H1 (cell line): ENCODE measurements around the gene OR1L8. TPM values are rescaled to one million over a fixed set of nuclear protein-coding genes. Genes with fewer than 3 reads are reported as not detected.

Experiments
- CTCF ChIA-PET: fragments of 300-600 bp; sonication (Branson Sonifier 250); formaldehyde crosslinking; loops from one replicate; lab custom pipeline; 2021; ENCODE audit not compliant: partially characterized antibody; lab: Charles Lee
- POLR2A ChIA-PET: fragments of 300-600 bp; sonication (Branson Sonifier 250); formaldehyde crosslinking; loops from one replicate; lab custom pipeline; 2021; ENCODE audit warnings: inconsistent platforms; ENCODE audit not compliant: partially characterized antibody; lab: Charles Lee
- DNase-seq, 2 experiments: peaks; one replicate each; pipeline versions ENCODE4 v3.0.0 to v3.0.0-alpha.2; 2010 to 2022; ENCODE audit warnings: low spot score in 2 of 2, low read depth in 1 of 2, mixed read lengths in 1 of 2
- FAIRE-seq: peaks from 2 replicates; lab custom pipeline; 2011; peaks lifted over from hg19 to GRCh38; lab: Jason Lieb, UNC
- H2AFZ ChIP-seq: 2 replicates; pipeline ENCODE4 v1.8.1; 2012; ENCODE audit warnings: low read length, inconsistent platforms
- H2AK5ac ChIP-seq: 2 replicates; pipeline ENCODE4 v1.6.1; 2013; ENCODE audit warnings: low read depth, low read length
- H2BK120ac ChIP-seq: replicated peaks from 2 replicates; pipeline ENCODE3; 2013; ENCODE audit warnings: low read depth, low read length, inconsistent platforms
- H2BK12ac ChIP-seq: 2 replicates; pipeline ENCODE4 v1.6.1; 2013; ENCODE audit warnings: low read depth, low read length
- H2BK15ac ChIP-seq: 2 replicates; pipeline ENCODE4 v1.6.1; 2013; ENCODE audit warnings: low read length
- H2BK20ac ChIP-seq: 2 replicates; pipeline ENCODE4 v1.6.1; 2013; ENCODE audit warnings: low read length
- H2BK5ac ChIP-seq: 2 replicates; pipeline ENCODE4 v1.6.1; 2013; ENCODE audit warnings: low read depth, low read length
- H3K14ac ChIP-seq: 2 replicates; pipeline ENCODE4 v1.6.1; 2013; ENCODE audit warnings: inconsistent platforms; ENCODE audit not compliant: insufficient read length
- H3K18ac ChIP-seq: 2 replicates; pipeline ENCODE4 v1.6.1; 2013; ENCODE audit warnings: low read length; ENCODE audit errors: extremely low read depth
- H3K23ac ChIP-seq: 2 replicates; pipeline ENCODE4 v1.6.1; 2013; ENCODE audit warnings: inconsistent platforms; ENCODE audit not compliant: insufficient read length
- H3K23me2 ChIP-seq: 2 replicates; pipeline ENCODE4 v1.6.1; 2013; ENCODE audit warnings: low read depth, low read length
- H3K27ac ChIP-seq: 2 replicates; pipeline ENCODE4 v1.6.1; 2011; ENCODE audit warnings: low read depth, low read length, inconsistent platforms
- H3K27me3 ChIP-seq, 4 experiments: replicated peaks in 1 of 4; 1 replicate in 1 of 4; 2 replicates in 3 of 4; pipeline versions ENCODE4 v1.6.1 to v1.8.1; 2011 to 2013; ENCODE audit warnings: low read length in 3 of 4, mild to moderate bottlenecking in 3 of 4, inconsistent platforms in 2 of 4, mixed read lengths in 2 of 4, moderate library complexity in 1 of 4; ENCODE audit not compliant: control insufficient read depth in 3 of 4, insufficient read depth in 3 of 4; ENCODE audit errors: extremely low read depth in 1 of 4
- H3K36me3 ChIP-seq, 4 experiments: 2 replicates each; pipeline versions ENCODE4 v1.6.1 to v1.8.1; 2011 to 2013; ENCODE audit warnings: mild to moderate bottlenecking in 4 of 4, low read length in 3 of 4, moderate library complexity in 2 of 4, control low read depth in 1 of 4, inconsistent platforms in 1 of 4; ENCODE audit not compliant: insufficient read depth in 4 of 4, control insufficient read depth in 2 of 4
- H3K4ac ChIP-seq: replicated peaks from 2 replicates; pipeline ENCODE3; 2013; ENCODE audit warnings: low read length, low read depth, mixed read lengths, inconsistent platforms; ENCODE audit not compliant: insufficient read length
- H3K4me1 ChIP-seq, 4 experiments: replicated peaks in 1 of 4; 1 replicate in 1 of 4; 2 replicates in 3 of 4; pipeline versions ENCODE4 v1.6.1 to v1.8.1; 2011 to 2013; ENCODE audit warnings: low read length in 3 of 4, inconsistent platforms in 2 of 4, mixed read lengths in 1 of 4; ENCODE audit not compliant: insufficient read depth in 4 of 4, control insufficient read depth in 3 of 4
- H3K4me2 ChIP-seq, 2 experiments: 2 replicates each; pipeline versions ENCODE4 v1.6.1 to v1.8.1; 2011 to 2013; ENCODE audit warnings: low read depth in 2 of 2, low read length in 2 of 2, control low read depth in 1 of 2, inconsistent platforms in 1 of 2, mild to moderate bottlenecking in 1 of 2; ENCODE audit not compliant: insufficient read depth in 1 of 2
- H3K4me3 ChIP-seq, 4 experiments: fragments of 200-600, 300-600 bp in 1 of 4; sonication (generic), shearing (Covaris generic), sonication (Bioruptor Twin) in 1 of 4; 2 replicates each; pipeline versions ENCODE4 v1.5.1 to v1.8.1; 2011 to 2016; ENCODE audit warnings: low read length in 4 of 4, low read depth in 3 of 4, control low read depth in 2 of 4, inconsistent platforms in 2 of 4, mild to moderate bottlenecking in 2 of 4, mixed read lengths in 1 of 4, moderate library complexity in 1 of 4; ENCODE audit not compliant: insufficient read depth in 2 of 4; ENCODE audit errors: extremely low read depth in 1 of 4
- H3K56ac ChIP-seq: replicated peaks from 2 replicates; pipeline ENCODE3; 2013; ENCODE audit warnings: low read depth, mild to moderate bottlenecking, mixed read lengths, low read length, inconsistent platforms; ENCODE audit not compliant: insufficient read length
- H3K79me1 ChIP-seq: 2 replicates; pipeline ENCODE4 v1.6.1; 2013; ENCODE audit warnings: low read depth, low read length, control low read depth
- H3K79me2 ChIP-seq, 2 experiments: 2 replicates each; pipeline versions ENCODE4 v1.6.1 to v1.8.1; 2012 to 2013; ENCODE audit warnings: low read length in 2 of 2, mild to moderate bottlenecking in 2 of 2, inconsistent platforms in 1 of 2; ENCODE audit not compliant: insufficient read depth in 2 of 2, control insufficient read depth in 1 of 2
- H3K9ac ChIP-seq, 4 experiments: replicated peaks in 1 of 4; 1 replicate in 1 of 4; 2 replicates in 3 of 4; pipeline versions ENCODE4 v1.6.1 to v1.8.1; 2011 to 2013; ENCODE audit warnings: low read depth in 3 of 4, low read length in 3 of 4, control low read depth in 2 of 4, mild to moderate bottlenecking in 2 of 4, moderate library complexity in 2 of 4, inconsistent platforms in 1 of 4; ENCODE audit errors: extremely low read depth in 1 of 4
- H3K9me3 ChIP-seq, 2 experiments: 2 replicates each; pipeline versions ENCODE4 v1.6.1 to v1.8.1; 2012 to 2013; ENCODE audit warnings: mild to moderate bottlenecking in 2 of 2, moderate library complexity in 2 of 2, control low read depth in 1 of 2, inconsistent platforms in 1 of 2, low read depth in 1 of 2, low read length in 1 of 2, mixed read lengths in 1 of 2; ENCODE audit not compliant: insufficient read depth in 2 of 2
- H4K20me1 ChIP-seq, 2 experiments: replicated peaks in 1 of 2; 2 replicates each; pipeline versions ENCODE3 to v1.8.1; 2011 to 2013; ENCODE audit warnings: inconsistent platforms in 2 of 2, low read length in 2 of 2, mild to moderate bottlenecking in 1 of 2; ENCODE audit not compliant: insufficient read depth in 2 of 2, control insufficient read depth in 1 of 2
- H4K5ac ChIP-seq: 2 replicates; pipeline ENCODE4 v1.6.1; 2013; ENCODE audit warnings: low read length, low read depth, mixed read lengths, inconsistent platforms; ENCODE audit not compliant: insufficient read length
- H4K8ac ChIP-seq: 2 replicates; pipeline ENCODE4 v1.8.0; 2013; ENCODE audit warnings: mild to moderate bottlenecking, moderate library complexity, low read length, inconsistent platforms; ENCODE audit not compliant: insufficient read depth; ENCODE audit errors: extremely low read depth
- H4K91ac ChIP-seq: replicated peaks from 2 replicates; pipeline ENCODE3; 2013; ENCODE audit warnings: low read length, mixed read lengths, inconsistent platforms; ENCODE audit not compliant: insufficient read length
- ASH2L ChIP-seq: fragments of 200-600, 300-600 bp; sonication (generic); IDR thresholded peaks from one replicate; pipeline ENCODE4 v1.7.1; 2017; ENCODE audit warnings: low read length
- BRCA1 ChIP-seq: IDR thresholded peaks from 2 replicates; pipeline ENCODE4 v1.6.1; 2012; ENCODE audit warnings: low read depth, low read length, improper control_type of control experiment
- CBX8 ChIP-seq: fragments of 300-800, 300-1000 bp; sonication (generic); IDR thresholded peaks from 2 replicates; pipeline ENCODE4 v1.7.1; 2016; ENCODE audit warnings: low read depth, low read length, borderline replicate concordance
- EGR1 ChIP-seq: IDR thresholded peaks from 2 replicates; pipeline ENCODE4 v1.6.1; 2011; ENCODE audit warnings: low read depth, low read length, borderline replicate concordance
- EZH2 ChIP-seq: fragments of 200-600 bp; sonication (generic); IDR thresholded peaks from 2 replicates; pipeline ENCODE4 v1.7.1; 2012; ENCODE audit warnings: low read depth, mild to moderate bottlenecking, moderate library complexity, low read length, inconsistent platforms; ENCODE audit not compliant: severe bottlenecking
- PHF8 ChIP-seq: fragments of 200-600 bp; sonication (generic); conservative IDR thresholded peaks from 2 replicates; pipeline ENCODE4 v1.7.1; 2012; ENCODE audit warnings: low read depth, mild to moderate bottlenecking, inconsistent platforms, low read length, moderate library complexity
- POU5F1 ChIP-seq: IDR thresholded peaks from 2 replicates; pipeline ENCODE4 v1.6.1; 2011; ENCODE audit warnings: low read depth, mild to moderate bottlenecking, low read length, moderate library complexity
- RBBP5 ChIP-seq: IDR thresholded peaks from 2 replicates; pipeline ENCODE4 v1.7.1; 2012; ENCODE audit warnings: low read depth, mild to moderate bottlenecking, inconsistent platforms, low read length, moderate library complexity, borderline replicate concordance
- RNF2 ChIP-seq: fragments of 200-900, 300-1000 bp; sonication (generic); IDR thresholded peaks from 2 replicates; pipeline ENCODE4 v1.7.1; 2016; ENCODE audit warnings: borderline replicate concordance, low read depth, mild to moderate bottlenecking, antibody characterized with exemption, low read length; ENCODE audit not compliant: poor library complexity, severe bottlenecking; ENCODE audit errors: missing control alignments
- TAF1 ChIP-seq: IDR thresholded peaks from 2 replicates; pipeline ENCODE4 v1.6.1; 2011; ENCODE audit warnings: mild to moderate bottlenecking, low read depth, low read length
- TBP ChIP-seq: IDR thresholded peaks from 2 replicates; pipeline ENCODE4 v1.6.1; 2011; ENCODE audit warnings: low read depth, low read length, improper control_type of control experiment
- TEAD4 ChIP-seq: IDR thresholded peaks from 2 replicates; pipeline ENCODE4 v1.6.1; 2012; ENCODE audit warnings: low read depth, low read length, inconsistent platforms, mixed read lengths
- WGBS, 2 experiments: shearing (Covaris generic) in 1 of 2; methylation state at CpG; one replicate each; pipeline versions ENCODE4 v1.1.6 to v1.1.7; 2013 to 2015; ENCODE audit warnings: low lambda C conversion rate in 2 of 2, mixed read lengths in 2 of 2, inconsistent platforms in 1 of 2, low coverage in 1 of 2, missing lambda C conversion rate in 1 of 2; ENCODE audit not compliant: insufficient replicate concordance in 2 of 2, insufficient coverage in 1 of 2, insufficient read length in 1 of 2; ENCODE audit errors: extremely low coverage in 1 of 2, missing lambda C conversion rate in 1 of 2; 5-methylcytosine and 5-hydroxymethylcytosine counted together
- polyA plus RNA-seq, 7 experiments: library from polyadenylated mRNA; depleted of rRNA in 3 of 7; stranded (reverse) in 5 of 7; unstranded in 2 of 7; fragments of >200 nt in 5 of 7; fragments of 200-250 nt in 2 of 7; gene quantifications; 1 replicate in 5 of 7; 2 replicates in 1 of 7; 4 replicates in 1 of 7; pipeline versions ENCODE4 v1.2.1 to v1.2.3, GENCODE V29; 2011 to 2013; ENCODE audit warnings: missing spikeins in 2 of 7, mixed read lengths in 2 of 7
- total RNA-seq: library from RNA; stranded (reverse); fragmentation: NEBNext Ultra II Directional; extraction: Animal tissue kit (Norgen Biotek cat#: 25700); gene quantifications from 2 replicates; pipeline ENCODE4 v1.2.1, GENCODE V29; 2021
- TF ChIP-seq, protein P1 (sequence below): IDR thresholded peaks from 2 replicates; pipeline ENCODE4 v1.6.1; 2012; ENCODE audit warnings: low read length, inconsistent platforms

Gene OR1L8
- total and polyA plus RNA-seq, 2 of the 8 experiments (the other 6 are each of a cell fraction or from before 2014, with no cell fraction given) = not detected

GRCh38 chr9:122561446-122561845, 21.7 kb downstream of the OR1L8 start:
- Histone ChIP-seq H3K79me1 (no peaks in the 10 kb centered on the region), H3K4ac (no peak overlapping the region), H3K18ac (no peak overlapping the region), H3K27me3 (no peaks in the 10 kb centered on the region), H3K79me2 (no peaks in the 10 kb centered on the region), H3K9me3 (peaks cover 47 to 52% of the 10 kb centered on the region in 2 experiments), H2BK20ac (no peak overlapping the region), H3K14ac (no peak overlapping the region), H2AFZ (no peak overlapping the region), H2BK5ac (no peak overlapping the region), H4K8ac (no peak overlapping the region), H3K23ac (no peak overlapping the region), H3K23me2 (no peaks in the 10 kb centered on the region), H3K4me3 (no peak overlapping the region), H3K9ac (no peak overlapping the region), H2BK15ac (no peak overlapping the region), H2BK120ac (no peak overlapping the region), H2AK5ac (no peak overlapping the region), H4K91ac (no peak overlapping the region), H3K4me2 (no peak overlapping the region), H3K36me3 (no peaks in the 10 kb centered on the region), H3K4me1 (no peaks in the 10 kb centered on the region), H4K5ac (no peak overlapping the region), H4K20me1 (no peaks in the 10 kb centered on the region), H2BK12ac (no peak overlapping the region), H3K56ac (no peak overlapping the region), H3K27ac (no peak overlapping the region)
- ChIA-PET CTCF (no interaction called here), POLR2A (no interaction called here)
- FAIRE-seq (no peak), DNase-seq (no peak)
- 68% methylated on average over 4 of the region's 4 CpGs; no CpG with 5 or more reads in 1 of the 2 experiments for WGBS, 2 experiments
- TF ChIP-seq TAF1 (no peak), BRCA1 (no peak), PHF8 (no peak), CBX8 (no peak), ASH2L (no peak), TBP (no peak), EGR1 (no peak), EZH2 (no peak), RNF2 (no peak), POU5F1 (no peak), RBBP5 (no peak), TEAD4 (no peak)
- TF ChIP-seq, protein P1, sequence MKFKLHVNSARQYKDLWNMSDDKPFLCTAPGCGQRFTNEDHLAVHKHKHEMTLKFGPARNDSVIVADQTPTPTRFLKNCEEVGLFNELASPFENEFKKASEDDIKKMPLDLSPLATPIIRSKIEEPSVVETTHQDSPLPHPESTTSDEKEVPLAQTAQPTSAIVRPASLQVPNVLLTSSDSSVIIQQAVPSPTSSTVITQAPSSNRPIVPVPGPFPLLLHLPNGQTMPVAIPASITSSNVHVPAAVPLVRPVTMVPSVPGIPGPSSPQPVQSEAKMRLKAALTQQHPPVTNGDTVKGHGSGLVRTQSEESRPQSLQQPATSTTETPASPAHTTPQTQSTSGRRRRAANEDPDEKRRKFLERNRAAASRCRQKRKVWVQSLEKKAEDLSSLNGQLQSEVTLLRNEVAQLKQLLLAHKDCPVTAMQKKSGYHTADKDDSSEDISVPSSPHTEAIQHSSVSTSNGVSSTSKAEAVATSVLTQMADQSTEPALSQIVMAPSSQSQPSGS = no peak
